ENCODE measurements around the gene LLGL2.
"Not testable (repeated sequence)": the region's sequence is repeated elsewhere in the genome, so short reads cannot be mapped to it uniquely, and the experiment has no call there.

The LLGL2 gene

GRCh38 chr17:75592348-75593020 is 67.0 kb downstream of the LLGL2 start:
- no peak for DNase-seq

- DNase-seq, result not testable (repeated sequence)
Measured at GRCh38 chr17:75593430-75593829, 67.9 kb downstream of the LLGL2 start.

- no peak for DNase-seq
Measured at GRCh38 chr17:75594499-75595283, 69.2 kb downstream of the LLGL2 start.

GRCh38 chr17:75595284-75595919 is 69.9 kb downstream of the LLGL2 start:
- no peak for DNase-seq

- no peak for DNase-seq
Measured at GRCh38 chr17:75595920-75596313, 70.4 kb downstream of the LLGL2 start.

- DNase-seq, result no peak
Measured at GRCh38 chr17:75596320-75597087, 71.0 kb downstream of the LLGL2 start.

- DNase-seq, result peak; percentile 49
Measured at GRCh38 chr17:75601057-75601987, 75.8 kb downstream of the LLGL2 start.

- DNase-seq, result no peak
Measured at GRCh38 chr17:75602644-75603043, 77.1 kb downstream of the LLGL2 start.

- DNase-seq, result no peak
Measured at GRCh38 chr17:75603123-75603522, 77.6 kb downstream of the LLGL2 start.

- no peak for DNase-seq
Measured at GRCh38 chr17:75604034-75604695, 78.7 kb downstream of the LLGL2 start.

GRCh38 chr17:75605790-75606189 is 80.3 kb downstream of the LLGL2 start:
- DNase-seq, result no peak

- DNase-seq, result no peak
Measured at GRCh38 chr17:75607086-75607485, 81.6 kb downstream of the LLGL2 start.

GRCh38 chr17:75610103-75610984 is 84.8 kb downstream of the LLGL2 start:
- no peak for DNase-seq

- no peak for DNase-seq
Measured at GRCh38 chr17:75611851-75612429, 86.4 kb downstream of the LLGL2 start.

- DNase-seq, result no peak
Measured at GRCh38 chr17:75612906-75613626, 87.6 kb downstream of the LLGL2 start.

- DNase-seq, result no peak
Measured at GRCh38 chr17:75614006-75614405, 88.5 kb downstream of the LLGL2 start.

- no peak for DNase-seq
Measured at GRCh38 chr17:75614556-75615270, 89.2 kb downstream of the LLGL2 start.

GRCh38 chr17:75615301-75615700 is 89.8 kb downstream of the LLGL2 start:
- DNase-seq, result no peak
